WTC11 (cell line): ENCODE results near the gene MYORG. TPM values are rescaled to one million over a fixed set of nuclear protein-coding genes. Genes with fewer than 3 reads are reported as not detected.
"Not testable (repeated sequence)": the region's sequence is repeated elsewhere in the genome, so short reads cannot be mapped to it uniquely, and the experiment has no call there.

Experiments used
- ATAC-seq: fragments of 200-7000 bp; cut with Tn5 transposase; 2 replicates; pipeline ENCODE4 v1.10.0; 2021; ENCODE audit warnings: mild to moderate bottlenecking, moderate library complexity
- CTCF ChIA-PET: fragments of 300-600 bp; sonication (Branson Sonifier 250); formaldehyde crosslinking; loops from one replicate; lab custom pipeline; 2021; ENCODE audit warnings: antibody characterized with exemption; lab: Charles Lee
- POLR2A ChIA-PET: fragments of 350-600 bp; sonication (Branson Sonifier 250); formaldehyde crosslinking; loops from one replicate; lab custom pipeline; 2021; ENCODE audit warnings: antibody characterized with exemption; lab: Charles Lee
- DNase-seq: peaks from one replicate; pipeline ENCODE4 v3.0.0; 2021; ENCODE audit warnings: low spot score
- H3K27ac Mint-ChIP-seq: 2 replicates; pipeline ENCODE4 v1.8.0; 2021; ENCODE audit warnings: mixed read lengths
- H3K27me3 Mint-ChIP-seq: 2 replicates; pipeline ENCODE4 v1.8.0; 2021; ENCODE audit warnings: low read depth, mild to moderate bottlenecking, moderate library complexity, mixed read lengths
- H3K36me3 Mint-ChIP-seq: 2 replicates; pipeline ENCODE4 v1.8.0; 2021; ENCODE audit warnings: mixed read lengths
- H3K4me1 Mint-ChIP-seq: 2 replicates; pipeline ENCODE4 v1.8.0; 2022; ENCODE audit warnings: mixed read lengths
- H3K4me3 Mint-ChIP-seq: 2 replicates; pipeline ENCODE4 v1.8.0; 2021; ENCODE audit warnings: mild to moderate bottlenecking, moderate library complexity, mixed read lengths
- H3K9me3 Mint-ChIP-seq: 2 replicates; pipeline ENCODE4 v1.8.0; 2021; ENCODE audit warnings: mixed read lengths
- CREB1 ChIP-seq: sonication (generic); formaldehyde crosslinking; IDR thresholded peaks from 2 replicates; pipeline ENCODE4 v1.8.0; 2023; ENCODE audit warnings: mild to moderate bottlenecking, missing genetic modification reagents
- ESRRA ChIP-seq: sonication (generic); formaldehyde crosslinking; IDR thresholded peaks from 2 replicates; pipeline ENCODE4 v1.8.1; 2022; ENCODE audit warnings: mild to moderate bottlenecking, missing genetic modification reagents, borderline replicate concordance
- FOXP4 ChIP-seq: sonication (generic); formaldehyde crosslinking; IDR thresholded peaks from 2 replicates; pipeline ENCODE4 v1.8.0; 2022; ENCODE audit warnings: mild to moderate bottlenecking, missing genetic modification reagents
- GABPB1 ChIP-seq: sonication (generic); formaldehyde crosslinking; IDR thresholded peaks from 2 replicates; pipeline ENCODE4 v1.8.1; 2023; ENCODE audit warnings: mild to moderate bottlenecking, missing genetic modification reagents
- HMGA2 ChIP-seq: fragments of 250-450 bp; sonication (Bioruptor Pico); IDR thresholded peaks from 2 replicates; pipeline ENCODE4 v1.4.0; 2021; ENCODE audit warnings: mild to moderate bottlenecking, moderate library complexity
- IRF1 ChIP-seq: sonication (generic); formaldehyde crosslinking; IDR thresholded peaks from 2 replicates; pipeline ENCODE4 v1.8.0; 2023; ENCODE audit warnings: missing genetic modification reagents
- NFATC4 ChIP-seq: fragments of 250-450 bp; sonication (Bioruptor Pico); IDR thresholded peaks from 2 replicates; pipeline ENCODE4 v1.9.0; 2021; ENCODE audit warnings: mild to moderate bottlenecking
- NFE2L1 ChIP-seq: sonication (generic); formaldehyde crosslinking; IDR thresholded peaks from 2 replicates; pipeline ENCODE4 v1.8.1; 2023; ENCODE audit warnings: missing genetic modification reagents
- PRDM15 ChIP-seq: sonication (generic); formaldehyde crosslinking; IDR thresholded peaks from 2 replicates; pipeline ENCODE4 v1.8.0; 2022; ENCODE audit warnings: missing genetic modification reagents
- TCF7 ChIP-seq: sonication (generic); formaldehyde crosslinking; IDR thresholded peaks from 2 replicates; pipeline ENCODE4 v1.8.0; 2022; ENCODE audit warnings: mild to moderate bottlenecking, low read depth, missing genetic modification reagents, moderate library complexity
- TEAD4 ChIP-seq: sonication (generic); formaldehyde crosslinking; IDR thresholded peaks from 2 replicates; pipeline ENCODE4 v1.8.0; 2022; ENCODE audit warnings: mild to moderate bottlenecking, missing genetic modification reagents
- USF2 ChIP-seq: sonication (generic); formaldehyde crosslinking; IDR thresholded peaks from 2 replicates; pipeline ENCODE4 v1.8.1; 2023; ENCODE audit warnings: mild to moderate bottlenecking, missing genetic modification reagents, moderate library complexity
- ZNF263 ChIP-seq: sonication (generic); formaldehyde crosslinking; IDR thresholded peaks from 2 replicates; pipeline ENCODE4 v1.8.1; 2022; ENCODE audit warnings: low read depth, mild to moderate bottlenecking, moderate library complexity, missing genetic modification reagents
- ZNF532 ChIP-seq: fragments of 250-450 bp; sonication (Bioruptor Pico); IDR thresholded peaks from 2 replicates; pipeline ENCODE4 v1.9.0; 2021; ENCODE audit warnings: mild to moderate bottlenecking, borderline replicate concordance
- total RNA-seq: library from RNA; stranded (reverse); gene quantifications from 3 replicates; pipeline ENCODE4 v1.2.3, GENCODE V29; 2021

MYORG gene
- total RNA-seq, 1 experiment from 2014 or later, result 18.9 TPM

GRCh38 chr9:34369636-34370035 is 7.1 kb downstream of the MYORG start (continued):
- TF ChIP-seq ZNF532 (CRISPR knock-in tag) (no peak), FOXP4 (no peak), PRDM15 (no peak), NFATC4 (CRISPR knock-in tag) (no peak), IRF1 (CRISPR knock-in tag) (no peak)
- TF ChIP-seq, all 79 proteins: peak for 0

GRCh38 chr9:34368796-34369195 is 7.9 kb downstream of the MYORG start:
- Mint-ChIP-seq H3K4me1 (peaks cover 17% of the 10 kb centered on the region), H3K36me3 (peaks cover 43% of the 10 kb centered on the region), H3K9me3 (peaks cover 24% of the 10 kb centered on the region)
- ATAC-seq, H3K4me3 Mint-ChIP-seq, H3K27me3 Mint-ChIP-seq, POLR2A ChIA-PET, DNase-seq, H3K27ac Mint-ChIP-seq: not testable (repeated sequence)
- CTCF ChIA-PET, result interaction anchor here (0.6 kb wide), 1 partner anchor 28 kb away, joined by 3 read pairs; no protein-coding TSS in a partner anchor

GRCh38 chr9:34367751-34368410 is 8.8 kb downstream of the MYORG start:
- ATAC-seq, H3K27ac Mint-ChIP-seq, POLR2A ChIA-PET, H3K4me3 Mint-ChIP-seq, H3K27me3 Mint-ChIP-seq, CTCF ChIA-PET, DNase-seq: not testable (repeated sequence)
- Mint-ChIP-seq H3K9me3 (peaks cover 24% of the 10 kb centered on the region), H3K36me3 (peaks cover 43% of the 10 kb centered on the region), H3K4me1 (peaks cover 26% of the 10 kb centered on the region)

- POLR2A ChIA-PET, result no interaction called here
- Mint-ChIP-seq H3K36me3 (peaks cover 37% of the 10 kb centered on the region), H3K4me1 (peaks cover 27% of the 10 kb centered on the region), H3K4me3 (no peak overlapping the region), H3K27me3 (no peaks in the 10 kb centered on the region), H3K9me3 (peaks cover 24% of the 10 kb centered on the region), H3K27ac (no peak overlapping the region)
- ATAC-seq (no peak), DNase-seq (no peak)
- CTCF ChIA-PET, result interaction anchor here (1.3 kb wide), 1 partner anchor 9 kb away, joined by 3 read pairs; no protein-coding TSS in a partner anchor
- TF ChIP-seq TCF7 (CRISPR knock-in tag), result no peak
- no peak for TF ChIP-seq ZNF263 (CRISPR knock-in tag)
- no peak for TF ChIP-seq NFATC4 (CRISPR knock-in tag)
- TF ChIP-seq USF2, result no peak
- TF ChIP-seq NFE2L1 (CRISPR knock-in tag), result no peak
- TF ChIP-seq CREB1 (CRISPR knock-in tag), result no peak
- no peak for TF ChIP-seq GABPB1 (CRISPR knock-in tag)
- no peak for TF ChIP-seq ESRRA (CRISPR knock-in tag)
- TF ChIP-seq HMGA2 (CRISPR knock-in tag), result no peak
- TF ChIP-seq TEAD4, result no peak
- no peak for TF ChIP-seq FOXP4
These were observed 10.3 kb downstream of the MYORG start for GRCh38 chr9:34366365-34366764.
